Endothelial cell of umbilical vein (primary cell): ENCODE measurements around the gene CASP10. TPM values are rescaled to one million over a fixed set of nuclear protein-coding genes. Genes with fewer than 3 reads are reported as not detected.

Experiments used
- BruUV-seq: library from RNA; stranded (reverse); fragments of 400-500 nt; replicated peaks from 2 replicates; lab custom pipeline; 2021; lab: Mats Ljungman, UMichigan
- CTCF ChIA-PET: fragments of 300-600, 350-600 bp; sonication (Branson Sonifier 250); formaldehyde crosslinking; loops from one replicate; lab custom pipeline; 2021; ENCODE audit warnings: antibody characterized with exemption, inconsistent platforms; lab: Charles Lee
- POLR2A ChIA-PET: fragments of 300-600, 350-600 bp; sonication (Branson Sonifier 250); formaldehyde crosslinking; loops from one replicate; lab custom pipeline; 2021; ENCODE audit warnings: antibody characterized with exemption, inconsistent platforms; lab: Charles Lee
- DNase-seq: peaks from one replicate; pipeline ENCODE4 v3.0.0-alpha.2; 2011; ENCODE audit warnings: low read depth, low spot score
- FAIRE-seq: peaks from 2 replicates; lab custom pipeline; 2011; peaks lifted over from hg19 to GRCh38; lab: Jason Lieb, UNC
- H2AFZ ChIP-seq: 2 replicates; pipeline ENCODE4 v1.6.0; 2012; ENCODE audit warnings: low read depth, low read length, control low read depth, inconsistent platforms
- H3K27ac ChIP-seq: 2 replicates; pipeline ENCODE4 v1.5.1; 2011; ENCODE audit warnings: low read depth, mild to moderate bottlenecking, control low read depth, low read length, moderate library complexity; ENCODE audit not compliant: insufficient read depth
- H3K27me3 ChIP-seq, 2 experiments: 2 replicates each; pipeline versions ENCODE4 v1.6.0 to v1.6.1; 2011; ENCODE audit warnings: low read length in 2 of 2, mixed read lengths in 1 of 2; ENCODE audit not compliant: control insufficient read depth in 2 of 2, insufficient read depth in 2 of 2
- H3K36me3 ChIP-seq, 2 experiments: 2 replicates in 1 of 2; 3 replicates in 1 of 2; pipeline ENCODE4 v1.5.1; 2011; ENCODE audit warnings: low read length in 2 of 2, mild to moderate bottlenecking in 1 of 2, moderate library complexity in 1 of 2; ENCODE audit not compliant: control insufficient read depth in 2 of 2, insufficient read depth in 2 of 2; ENCODE audit errors: extremely low read depth in 1 of 2
- H3K4me1 ChIP-seq: 3 replicates; pipeline ENCODE4 v1.5.1; 2011; ENCODE audit warnings: mild to moderate bottlenecking, low read length; ENCODE audit not compliant: control insufficient read depth, insufficient read depth; ENCODE audit errors: extremely low read depth
- H3K4me2 ChIP-seq: 2 replicates; pipeline ENCODE4 v1.6.1; 2011; ENCODE audit warnings: low read length, control low read depth, mixed read lengths; ENCODE audit not compliant: insufficient read depth
- H3K4me3 ChIP-seq, 3 experiments: fragments of 200-600 bp in 1 of 3; sonication (generic), shearing (Covaris generic) in 1 of 3; replicated peaks in 1 of 3; 2 replicates each; pipeline ENCODE4 v1.5.1; 2011 to 2016; ENCODE audit warnings: control low read depth in 3 of 3, low read length in 3 of 3, mild to moderate bottlenecking in 2 of 3, inconsistent platforms in 1 of 3, low read depth in 1 of 3, moderate library complexity in 1 of 3; ENCODE audit not compliant: insufficient read depth in 1 of 3
- H3K79me2 ChIP-seq: 2 replicates; pipeline ENCODE4 v1.6.0; 2012; ENCODE audit warnings: low read length, inconsistent platforms; ENCODE audit not compliant: control insufficient read depth, insufficient read depth
- H3K9ac ChIP-seq: replicated peaks from 2 replicates; pipeline ENCODE3; 2011; ENCODE audit warnings: low read length, control low read depth; ENCODE audit not compliant: insufficient read depth; ENCODE audit errors: extremely low read depth
- H3K9me1 ChIP-seq: replicated peaks from 3 replicates; pipeline ENCODE4 v1.6.0; 2011; ENCODE audit warnings: mild to moderate bottlenecking, low read length; ENCODE audit not compliant: control insufficient read depth, insufficient read depth; ENCODE audit errors: extremely low read depth
- H3K9me3 ChIP-seq: replicated peaks from 2 replicates; pipeline ENCODE4 v1.5.1; 2012; ENCODE audit warnings: low read length, inconsistent platforms; ENCODE audit not compliant: control insufficient read depth, insufficient read depth
- H4K20me1 ChIP-seq: replicated peaks from 2 replicates; pipeline ENCODE3; 2011; ENCODE audit warnings: mild to moderate bottlenecking, low read length; ENCODE audit not compliant: control insufficient read depth, insufficient read depth; ENCODE audit errors: extremely low read depth
- CTCF ChIP-seq, 2 donors: IDR thresholded peaks; 1 replicate in 1 of 2; 2 replicates in 1 of 2; pipeline ENCODE4 v1.5.1; 2011; ENCODE audit warnings: low read length in 2 of 2, mild to moderate bottlenecking in 2 of 2, moderate library complexity in 2 of 2, control low read depth in 1 of 2, inconsistent platforms in 1 of 2, low read depth in 1 of 2; ENCODE audit not compliant: insufficient read depth in 1 of 2; ENCODE audit errors: extremely low read depth in 1 of 2
- EZH2 ChIP-seq: IDR thresholded peaks from 2 replicates; pipeline ENCODE4 v1.6.1; 2012; ENCODE audit warnings: borderline replicate concordance, low read depth, mild to moderate bottlenecking, moderate library complexity, low read length, inconsistent platforms; ENCODE audit not compliant: severe bottlenecking
- FOS ChIP-seq: IDR thresholded peaks from 2 replicates; pipeline ENCODE4 v1.6.1; 2011; ENCODE audit warnings: mild to moderate bottlenecking, low read length, moderate library complexity, borderline replicate concordance; ENCODE audit not compliant: insufficient read depth
- GATA2 ChIP-seq: IDR thresholded peaks from 2 replicates; pipeline ENCODE4 v1.7.0; 2011; ENCODE audit warnings: low read depth, mild to moderate bottlenecking, moderate library complexity, mixed read lengths, low read length; ENCODE audit not compliant: insufficient read length, insufficient read depth
- JUN ChIP-seq: IDR thresholded peaks from 2 replicates; pipeline ENCODE4 v1.6.1; 2011; ENCODE audit warnings: borderline replicate concordance, low read depth; ENCODE audit not compliant: insufficient read length, insufficient read depth
- MAX ChIP-seq: IDR thresholded peaks from 2 replicates; pipeline ENCODE4 v1.6.1; 2011; ENCODE audit not compliant: insufficient read depth, insufficient read length
- MYC ChIP-seq: IDR thresholded peaks from one replicate; pipeline ENCODE4 v1.6.1; 2011; ENCODE audit warnings: mild to moderate bottlenecking, low read depth, low read length
- POLR2A ChIP-seq: IDR thresholded peaks from 2 replicates; pipeline ENCODE4 v1.6.1; 2012; ENCODE audit warnings: low read depth, mild to moderate bottlenecking, control low read depth, low read length
- POLR2AphosphoS5 ChIP-seq: IDR thresholded peaks from 2 replicates; pipeline ENCODE4 v1.6.1; 2012; ENCODE audit warnings: low read depth, mild to moderate bottlenecking, control low read depth, low read length, moderate library complexity; ENCODE audit not compliant: insufficient read depth
- dilution Hi-C: fragments of 300-500 bp; cut with MboI; formaldehyde crosslinking; loops from one replicate; pipeline ENCODE4 v1.15.0; 2019; ENCODE audit warnings: low sequenced_read_pairs; ENCODE audit not compliant: extremely low pct_ligation_motif_present
- intact Hi-C: fragments of 100-400 bp; cut with micrococcal nuclease; formaldehyde crosslinking; loops from one replicate; pipeline ENCODE4 v1.10.0; 2022
- polyA plus RNA-seq, 4 experiments: library from polyadenylated mRNA; depleted of rRNA in 3 of 4; stranded (reverse) in 3 of 4; unstranded in 1 of 4; fragments of >200 nt; gene quantifications; 2 replicates each; pipeline versions ENCODE4 v1.2.1 to v1.2.3, GENCODE V29; 2011 to 2012; ENCODE audit warnings: missing spikeins in 1 of 4
- total RNA-seq: library from RNA; stranded (reverse); gene quantifications from 2 replicates; pipeline ENCODE4 v1.2.3, GENCODE V29; 2021

CASP10 gene
- total and polyA plus RNA-seq, 2 donors (not counting 3 experiments of a cell fraction or from before 2014, with no cell fraction given), result 16.4 to 37.6 TPM

GRCh38 chr2:201271917-201272316 lies 89.0 kb downstream of the CASP10 start:
- Histone ChIP-seq H3K27ac (no peak overlapping the region), H2AFZ (no peak overlapping the region), H3K4me2 (no peak overlapping the region), H3K4me3 (no peak overlapping the region), H3K9me1 (no peaks in the 10 kb centered on the region), H4K20me1 (no peaks in the 10 kb centered on the region), H3K79me2 (no peaks in the 10 kb centered on the region), H3K9ac (no peak overlapping the region), H3K36me3 (no peaks in the 10 kb centered on the region), H3K9me3 (no peaks in the 10 kb centered on the region), H3K4me1 (no peaks in the 10 kb centered on the region), H3K27me3 (no peaks in the 10 kb centered on the region)
- dilution Hi-C loops (no loop called here), intact Hi-C loops (no loop called here)
- ChIA-PET POLR2A (no interaction called here), CTCF (no interaction called here)
- no TSS peak for BruUV-seq
- DNase-seq (no peak), FAIRE-seq (no peak)
- TF ChIP-seq MYC, result no peak
- no peak for TF ChIP-seq MAX
- TF ChIP-seq CTCF (IDR thresholded peaks at IDR 0.05; ENCODE audit: extremely low read depth in 1 of 2, insufficient read depth in 1 of 2, low read depth in 1 of 2, low read length in 2 of 2), result no peak
- TF ChIP-seq POLR2A, result no peak
- no peak for TF ChIP-seq GATA2
- TF ChIP-seq POLR2AphosphoS5, result no peak
- no peak for TF ChIP-seq EZH2
- TF ChIP-seq JUN, result no peak
- TF ChIP-seq FOS, result no peak
